Left lung (tissue), 14 donors: ENCODE results near the gene CPE. TPM values are rescaled to one million over a fixed set of nuclear protein-coding genes. Genes with fewer than 3 reads are reported as not detected.
A peak's percentile ranks its signal among the peaks of the same experiment; 100 is the strongest.

ENCODE experiments used
- ATAC-seq: fragments of 200-7000 bp; cut with Tn5 transposase; one replicate; pipeline ENCODE4 v1.9.1; 2020; ENCODE audit warnings: moderate library complexity
- DNase-seq, 4 donors: peaks; one replicate each; pipeline ENCODE4 v3.0.0-alpha.2; 2013 to 2020
- H3K27ac ChIP-seq, 2 donors: fragments of 200-600 bp; sonication (generic) in 1 of 2; one replicate each; pipeline versions ENCODE4 v1.5.0 to v1.8.0; 2020 to 2021
- H3K27me3 ChIP-seq, 2 donors: fragments of 200-600 bp; sonication (generic) in 1 of 2; one replicate each; pipeline versions ENCODE4 v1.5.0 to v1.8.0; 2020 to 2021
- H3K36me3 ChIP-seq, 2 donors: fragments of 200-600 bp; sonication (generic) in 1 of 2; one replicate each; pipeline versions ENCODE4 v1.5.0 to v1.8.0; 2020 to 2021
- H3K4me1 ChIP-seq, 2 donors: fragments of 200-600 bp; one replicate each; pipeline ENCODE4 v1.8.0; 2021
- H3K4me3 ChIP-seq, 2 donors: fragments of 200-600 bp; sonication (generic) in 1 of 2; one replicate each; pipeline versions ENCODE4 v1.5.0 to v1.8.0; 2020 to 2021; ENCODE audit warnings: mild to moderate bottlenecking in 1 of 2
- H3K9me3 ChIP-seq, 2 donors: fragments of 200-600 bp; sonication (generic) in 1 of 2; one replicate each; pipeline versions ENCODE4 v1.5.0 to v1.8.0; 2020 to 2021
- intact Hi-C, 2 donors: fragments of 100-400 bp; cut with DNase I; formaldehyde crosslinking; loops; one replicate each; pipeline versions ENCODE4 v1.11.2 to v1.14.2; 2022
- long read RNA-seq, 12 donors: library from polyadenylated mRNA in 2 of 12; unstranded in 2 of 12; transcript quantifications; one replicate each; pipeline ENCODE4 v2.0.0 and lab custom pipeline, GENCODE V29; 2019 to 2026
- polyA plus RNA-seq, 6 donors: library from polyadenylated mRNA; unstranded; fragments of 120-200 nt; gene quantifications; one replicate each; pipeline ENCODE4 v1.2.1, GENCODE V29; 2013; ENCODE audit not compliant: insufficient read length in 6 of 6
- total RNA-seq, 2 donors: library from RNA; stranded (reverse); fragmentation: NEBNext Ultra II Directional; extraction: Animal tissue kit (Norgen Biotek cat#: 25700); gene quantifications; one replicate each; pipeline ENCODE4 v1.2.1, GENCODE V29; 2021
- TF ChIP-seq, protein P1 (sequence below), 2 donors: fragments of 200-600 bp; sonication (generic) in 1 of 2; IDR thresholded peaks; one replicate each; pipeline versions ENCODE4 v1.5.0 to v1.8.0; 2021; ENCODE audit warnings: antibody characterized with exemption in 2 of 2
- donor health status: DM: no; HTN: yes; CAD: no.
- donor health status: DM: no; HTN: no; CAD: no.

The CPE gene
- total RNA-seq (10 to 100 TPM; 24.5 to 28.9 TPM), polyA plus RNA-seq (100 to 1,000 TPM; 149 to 222 (median 177) TPM)
- long read RNA-seq, donor 1, transcript CPE-201 (9 exons, 2,421 nt) = major isoform, 73 of 198 reads
- long read RNA-seq, donor 1, partial matches to known transcripts = 125 of 198 reads
- long read RNA-seq, donor 1, other reads (novel, unspliced or antisense) = 0 of 198 reads
- long read RNA-seq, donor 2, transcript CPE-201 (9 exons, 2,421 nt) = major isoform, 52 of 143 reads
- long read RNA-seq, donor 2, partial matches to known transcripts = 91 of 143 reads
- long read RNA-seq, donor 2, other reads (novel, unspliced or antisense) = 0 of 143 reads
- long read RNA-seq, donor 3, transcript CPE-201 (9 exons, 2,421 nt) = major isoform, 46 of 75 reads
- long read RNA-seq, donor 3, partial matches to known transcripts = 29 of 75 reads
- long read RNA-seq, donor 3, other reads (novel, unspliced or antisense) = 0 of 75 reads
- long read RNA-seq, donor 4, partial matches to known transcripts = 1 of 5 reads
- long read RNA-seq, donor 4, other reads (novel, unspliced or antisense) = 0 of 5 reads
- long read RNA-seq, donor 5, transcript CPE-201 (9 exons, 2,421 nt) = major isoform, 45 of 52 reads
- long read RNA-seq, donor 5, partial matches to known transcripts = 0 of 52 reads
- long read RNA-seq, donor 5, other reads (novel, unspliced or antisense) = 7 of 52 reads
- long read RNA-seq, donor 6, transcript CPE-201 (9 exons, 2,421 nt) = major isoform, 52 of 169 reads
- long read RNA-seq, donor 6, partial matches to known transcripts = 116 of 169 reads
- long read RNA-seq, donor 6, other reads (novel, unspliced or antisense) = 0 of 169 reads
- long read RNA-seq, donor 7, transcript CPE-201 (9 exons, 2,421 nt) = major isoform, 34 of 40 reads
- long read RNA-seq, donor 7, partial matches to known transcripts = 6 of 40 reads
- long read RNA-seq, donor 7, other reads (novel, unspliced or antisense) = 0 of 40 reads
- long read RNA-seq, donor 8, transcript CPE-201 (9 exons, 2,421 nt) = major isoform, 48 of 61 reads
- long read RNA-seq, donor 8, partial matches to known transcripts = 13 of 61 reads
- long read RNA-seq, donor 8, other reads (novel, unspliced or antisense) = 0 of 61 reads
- long read RNA-seq, donor 9 = 0 reads
- long read RNA-seq, donor 10, transcript CPE-201 (9 exons, 2,421 nt) = major isoform, 6 of 7 reads
- long read RNA-seq, donor 10, partial matches to known transcripts = 1 of 7 reads
- long read RNA-seq, donor 10, other reads (novel, unspliced or antisense) = 0 of 7 reads
- long read RNA-seq, donor 11, transcript CPE-201 (9 exons, 2,421 nt) = major isoform, 188 of 351 reads
- long read RNA-seq, donor 11, partial matches to known transcripts = 156 of 351 reads
- long read RNA-seq, donor 11, other reads (novel, unspliced or antisense) = 7 of 351 reads
- long read RNA-seq, donor 12, transcript CPE-201 (9 exons, 2,421 nt) = major isoform, 51 of 93 reads
- long read RNA-seq, donor 12, partial matches to known transcripts = 42 of 93 reads
- long read RNA-seq, donor 12, other reads (novel, unspliced or antisense) = 0 of 93 reads

DNA sequence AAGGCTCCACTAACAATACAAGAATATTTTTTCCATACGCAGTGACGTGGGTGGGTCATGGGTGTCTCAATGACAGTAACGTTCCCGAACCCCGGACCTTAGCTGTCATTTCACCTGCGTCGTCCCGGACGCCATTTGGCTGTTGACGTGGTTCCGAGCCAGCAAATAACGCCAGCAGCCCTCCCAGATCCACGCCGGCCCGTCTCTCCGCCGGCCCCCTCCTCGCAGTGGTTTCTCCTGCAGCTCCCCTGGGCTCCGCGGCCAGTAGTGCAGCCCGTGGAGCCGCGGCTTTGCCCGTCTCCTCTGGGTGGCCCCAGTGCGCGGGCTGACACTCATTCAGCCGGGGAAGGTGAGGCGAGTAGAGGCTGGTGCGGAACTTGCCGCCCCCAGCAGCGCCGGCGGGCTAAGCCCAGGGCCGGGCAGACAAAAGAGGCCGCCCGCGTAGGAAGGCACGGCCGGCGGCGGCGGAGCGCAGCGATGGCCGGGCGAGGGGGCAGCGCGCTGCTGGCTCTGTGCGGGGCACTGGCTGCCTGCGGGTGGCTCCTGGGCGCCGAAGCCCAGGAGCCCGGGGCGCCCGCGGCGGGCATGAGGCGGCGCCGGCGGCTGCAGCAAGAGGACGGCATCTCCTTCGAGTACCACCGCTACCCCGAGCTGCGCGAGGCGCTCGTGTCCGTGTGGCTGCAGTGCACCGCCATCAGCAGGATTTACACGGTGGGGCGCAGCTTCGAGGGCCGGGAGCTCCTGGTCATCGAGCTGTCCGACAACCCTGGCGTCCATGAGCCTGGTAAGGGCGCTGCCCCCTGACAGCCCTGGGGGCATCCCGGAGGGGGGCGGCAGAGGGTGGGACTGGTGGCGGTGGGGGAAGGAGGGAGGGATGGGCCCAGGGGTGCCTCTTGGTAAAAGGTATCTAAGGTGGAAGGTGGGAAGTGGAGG is at the start of gene CPE:
TSS of gene CPE (plus strand) at position 264 of the 933 bp plus-strand sequence. CDS start at position 478, 214 bp downstream.
- Histone ChIP-seq H3K36me3 (no peaks in the 10 kb centered on the region), H3K4me3 (peak within 1 kb of the TSS; percentile 34 to 37), H3K4me1 (no peaks in the 10 kb centered on the region), H3K9me3 (no peaks in the 10 kb centered on the region), H3K27ac (no peak within 1 kb of the TSS), H3K27me3 (peaks cover 7 to 70% of the 10 kb centered on the region in 2 donors)
- intact Hi-C loops = no loop called here
- DNase-seq (peak; percentile 68 to 89 (median 80)), ATAC-seq (peak; percentile 99)
- TF ChIP-seq, protein P1, sequence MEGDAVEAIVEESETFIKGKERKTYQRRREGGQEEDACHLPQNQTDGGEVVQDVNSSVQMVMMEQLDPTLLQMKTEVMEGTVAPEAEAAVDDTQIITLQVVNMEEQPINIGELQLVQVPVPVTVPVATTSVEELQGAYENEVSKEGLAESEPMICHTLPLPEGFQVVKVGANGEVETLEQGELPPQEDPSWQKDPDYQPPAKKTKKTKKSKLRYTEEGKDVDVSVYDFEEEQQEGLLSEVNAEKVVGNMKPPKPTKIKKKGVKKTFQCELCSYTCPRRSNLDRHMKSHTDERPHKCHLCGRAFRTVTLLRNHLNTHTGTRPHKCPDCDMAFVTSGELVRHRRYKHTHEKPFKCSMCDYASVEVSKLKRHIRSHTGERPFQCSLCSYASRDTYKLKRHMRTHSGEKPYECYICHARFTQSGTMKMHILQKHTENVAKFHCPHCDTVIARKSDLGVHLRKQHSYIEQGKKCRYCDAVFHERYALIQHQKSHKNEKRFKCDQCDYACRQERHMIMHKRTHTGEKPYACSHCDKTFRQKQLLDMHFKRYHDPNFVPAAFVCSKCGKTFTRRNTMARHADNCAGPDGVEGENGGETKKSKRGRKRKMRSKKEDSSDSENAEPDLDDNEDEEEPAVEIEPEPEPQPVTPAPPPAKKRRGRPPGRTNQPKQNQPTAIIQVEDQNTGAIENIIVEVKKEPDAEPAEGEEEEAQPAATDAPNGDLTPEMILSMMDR (IDR thresholded peaks at IDR 0.05) = peak; percentile 38 to 43

DNA sequence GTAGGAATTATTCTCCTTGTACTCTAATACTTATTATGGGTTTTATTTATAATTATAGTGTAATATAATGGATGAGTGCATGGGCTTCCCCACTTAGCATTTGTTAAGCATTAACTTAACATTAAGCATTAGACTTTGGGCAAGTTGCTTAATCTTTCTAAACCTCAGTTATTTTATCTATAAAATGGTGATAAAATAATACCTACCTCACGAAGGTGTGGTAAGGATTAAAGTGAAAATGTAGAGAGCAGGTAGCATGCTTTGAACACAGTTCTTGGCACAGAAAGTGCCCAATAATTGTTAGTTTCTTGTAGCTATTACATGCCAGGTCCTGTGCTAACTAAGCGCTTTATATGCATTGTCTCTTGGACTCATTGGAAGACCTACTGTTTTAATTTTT is 48.7 kb upstream of the CPE start:
- Histone ChIP-seq H3K4me1 (peaks cover 0 to 55% of the 10 kb centered on the region in 2 donors), H3K27me3 (no peaks in the 10 kb centered on the region), H3K9me3 (no peaks in the 10 kb centered on the region), H3K36me3 (peaks cover 0 to 27% of the 10 kb centered on the region in 2 donors), H3K4me3 (peak overlapping the region in 1 of 2 donors; percentile 82), H3K27ac (no peak overlapping the region)
- no peak for DNase-seq
- TF ChIP-seq, protein P1 (IDR thresholded peaks at IDR 0.05) = no peak
- ATAC-seq = no peak
- intact Hi-C loops = no loop called here

DNA sequence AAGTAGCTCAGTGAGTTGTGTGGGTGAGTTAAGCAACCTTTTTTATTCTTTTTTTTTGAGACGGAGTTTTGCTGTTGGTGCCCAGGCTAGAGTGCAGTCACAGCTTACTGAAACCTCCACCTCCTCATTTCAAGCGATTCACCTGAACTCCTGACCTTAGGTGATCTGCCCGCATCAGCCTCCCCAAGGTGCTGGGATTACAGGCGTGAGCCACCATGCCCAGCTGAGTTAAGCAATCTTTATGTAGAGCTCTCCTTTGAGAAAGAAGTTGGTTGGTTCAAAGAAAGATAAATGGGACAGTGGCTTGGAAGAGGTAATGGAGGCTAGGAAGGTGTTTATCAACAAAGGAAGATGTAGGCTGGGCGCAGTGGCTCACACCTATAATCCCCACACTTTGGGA is 48.1 kb upstream of the CPE start:
- TF ChIP-seq, protein P1 (IDR thresholded peaks at IDR 0.05) = no peak
- no peak overlapping the region for H3K27ac ChIP-seq
- DNase-seq = no peak
- intact Hi-C loops = no loop called here
- peak overlapping the region in 1 of 2 donors; percentile 82 for H3K4me3 ChIP-seq
- peaks cover 0 to 52% of the 10 kb centered on the region in 2 donors for H3K4me1 ChIP-seq
- H3K36me3 ChIP-seq = peaks cover 0 to 33% of the 10 kb centered on the region in 2 donors
- no peaks in the 10 kb centered on the region for H3K9me3 ChIP-seq
- no peak for ATAC-seq
- no peaks in the 10 kb centered on the region for H3K27me3 ChIP-seq

DNA sequence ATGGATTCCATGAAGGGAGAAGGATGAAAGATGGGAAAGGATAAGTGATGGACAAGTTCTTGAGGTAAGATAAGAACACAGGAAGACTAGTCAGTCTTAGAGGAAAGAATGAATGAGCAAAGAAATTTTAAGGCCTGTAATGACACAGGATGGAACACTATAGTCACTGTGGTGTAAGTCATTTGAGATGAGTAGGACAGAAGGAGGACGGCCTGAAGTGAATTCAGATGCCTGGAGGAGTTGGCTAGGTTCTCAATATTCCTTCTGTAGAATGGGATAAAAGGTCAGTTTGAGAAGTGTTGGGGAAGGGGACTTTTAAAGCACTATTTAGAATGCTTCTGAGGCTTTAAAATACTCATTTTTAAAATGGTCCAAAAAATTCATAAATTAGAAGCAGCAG is 47.4 kb upstream of the CPE start:
- H3K4me3 ChIP-seq = peak overlapping the region in 1 of 2 donors; percentile 82

More for the DNA sequence above, 47.4 kb upstream of the CPE start:
- Histone ChIP-seq H3K36me3 (peaks cover 0 to 36% of the 10 kb centered on the region in 2 donors), H3K27ac (no peak overlapping the region), H3K27me3 (no peaks in the 10 kb centered on the region), H3K9me3 (no peaks in the 10 kb centered on the region), H3K4me1 (peaks cover 0 to 45% of the 10 kb centered on the region in 2 donors)
- TF ChIP-seq, protein P1 (IDR thresholded peaks at IDR 0.05) = no peak
- DNase-seq = no peak
- intact Hi-C loops = no loop called here
- ATAC-seq = no peak
